HG02759 (cell line): ENCODE data around the gene BBS9.

Experiments used
- ATAC-seq: cut with Tn5 transposase; IDR thresholded peaks from one replicate; pipeline ENCODE4 v1.9.1; 2021; ENCODE audit warnings: mild to moderate bottlenecking, moderate library complexity; ENCODE audit not compliant: unreplicated experiment

Gene BBS9

DNA sequence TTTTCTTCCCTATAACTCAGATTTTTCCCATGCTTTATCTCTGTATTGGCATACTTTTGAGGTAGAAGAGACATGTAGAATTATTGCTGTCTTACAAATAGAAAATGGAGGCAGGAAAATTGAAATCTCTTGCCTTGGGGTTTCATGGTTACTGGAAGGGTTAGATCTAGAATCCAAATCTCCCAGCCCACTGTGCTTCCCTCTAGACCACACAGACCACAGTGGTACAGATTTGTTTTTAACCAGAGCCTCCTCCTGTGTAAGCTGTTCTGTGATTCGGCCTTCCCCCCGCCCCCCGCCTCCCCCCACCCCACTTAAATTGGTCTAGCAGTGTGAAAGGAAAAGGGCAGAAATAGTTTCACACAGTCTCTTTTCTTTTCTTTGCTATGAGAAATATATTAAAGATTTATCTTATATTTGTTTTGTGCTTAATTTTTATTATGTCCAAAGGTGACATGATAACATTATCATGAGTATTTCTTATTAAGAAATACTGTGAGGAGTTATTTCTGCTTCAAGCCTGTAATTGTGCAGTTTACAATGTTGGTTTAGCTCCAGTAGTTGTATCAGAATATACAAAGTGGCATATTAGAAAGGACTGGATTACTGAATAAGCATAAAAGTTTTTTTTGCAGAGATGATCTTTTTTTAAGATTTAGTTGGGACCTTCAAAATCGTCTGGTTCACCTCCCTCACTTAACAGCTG is 407.2 kb downstream of the BBS9 start:
- no peak for ATAC-seq

DNA sequence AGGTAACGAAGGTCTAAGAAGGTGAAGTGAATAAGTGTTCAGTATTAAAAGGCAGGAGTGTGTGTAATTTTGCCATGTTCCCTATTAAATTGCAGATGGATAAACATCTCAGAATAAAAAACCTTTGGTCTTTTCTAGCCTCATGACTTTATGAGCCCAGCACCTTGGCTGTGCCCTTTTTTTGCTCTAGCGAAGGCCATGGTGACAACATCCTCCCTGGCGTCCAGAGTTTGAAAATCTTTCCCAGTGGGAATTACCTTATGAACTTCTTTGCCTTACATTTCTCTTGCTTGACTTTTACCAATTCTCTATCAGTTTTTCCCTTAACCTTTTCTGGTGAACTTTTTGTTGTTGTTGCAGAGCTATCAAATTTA is 407.7 kb downstream of the BBS9 start:
- no peak for ATAC-seq

- no peak for ATAC-seq
Measured at GRCh38 chr7:33539198-33539597, 409.8 kb downstream of the BBS9 start.

DNA sequence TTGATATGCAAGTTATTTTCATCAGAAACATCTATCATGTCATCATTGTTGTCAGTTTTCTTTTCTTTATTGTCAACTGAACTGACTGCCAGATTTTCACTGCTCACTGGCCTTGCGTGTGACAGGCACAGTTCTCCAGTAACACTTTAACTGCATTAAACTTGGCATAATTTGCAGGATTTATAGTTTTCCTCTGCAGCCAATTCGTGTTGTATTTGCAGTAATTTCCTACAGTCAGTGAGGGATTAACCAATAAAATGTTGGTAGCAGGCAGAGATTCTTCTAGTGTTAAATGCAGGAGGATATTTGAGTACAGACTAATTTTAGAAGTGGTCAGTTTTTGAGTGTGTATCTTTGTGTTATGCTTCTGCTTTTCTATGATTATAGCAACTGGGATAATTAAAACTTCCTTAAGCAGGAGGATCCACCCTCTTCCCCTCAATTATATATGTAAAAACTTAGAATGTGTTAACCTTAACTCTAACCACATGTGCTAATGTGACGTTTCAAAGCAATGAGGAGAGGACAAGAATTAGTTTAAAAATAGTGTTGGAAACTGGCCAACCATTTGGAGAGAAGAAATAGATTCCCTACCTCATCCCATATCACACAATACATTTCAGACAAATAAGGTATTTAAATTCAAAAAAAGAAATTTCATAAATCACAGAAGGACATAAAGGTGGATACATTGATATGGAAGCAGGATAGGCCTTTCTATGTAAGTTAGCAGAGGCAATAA is 410.5 kb downstream of the BBS9 start:
- no peak for ATAC-seq

GRCh38 chr7:33547880-33548279 is 418.5 kb downstream of the BBS9 start:
- no peak for ATAC-seq

DNA sequence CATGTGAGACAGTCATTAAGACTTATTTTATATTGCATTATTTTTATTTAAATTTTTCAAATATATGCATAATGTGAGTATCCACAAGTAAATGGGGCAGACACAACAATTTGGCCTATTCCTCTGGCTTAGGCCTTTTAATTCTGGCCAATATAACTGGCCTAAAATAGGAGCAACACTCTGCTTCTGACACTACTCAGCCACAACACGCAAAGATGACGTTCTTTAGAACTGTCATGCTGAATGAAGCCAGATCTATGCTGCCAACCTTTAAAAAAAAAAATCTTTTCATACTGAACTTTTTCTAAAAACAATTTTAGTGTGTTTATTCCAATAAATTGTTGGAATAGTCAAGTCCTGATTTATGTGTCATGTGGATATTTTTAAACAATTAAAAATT is 421.0 kb downstream of the BBS9 start:
- no peak for ATAC-seq

- no peak for ATAC-seq
Measured at GRCh38 chr7:33550979-33551378, 421.6 kb downstream of the BBS9 start.

GRCh38 chr7:33554046-33554445 is 424.7 kb downstream of the BBS9 start:
- ATAC-seq = no peak

DNA sequence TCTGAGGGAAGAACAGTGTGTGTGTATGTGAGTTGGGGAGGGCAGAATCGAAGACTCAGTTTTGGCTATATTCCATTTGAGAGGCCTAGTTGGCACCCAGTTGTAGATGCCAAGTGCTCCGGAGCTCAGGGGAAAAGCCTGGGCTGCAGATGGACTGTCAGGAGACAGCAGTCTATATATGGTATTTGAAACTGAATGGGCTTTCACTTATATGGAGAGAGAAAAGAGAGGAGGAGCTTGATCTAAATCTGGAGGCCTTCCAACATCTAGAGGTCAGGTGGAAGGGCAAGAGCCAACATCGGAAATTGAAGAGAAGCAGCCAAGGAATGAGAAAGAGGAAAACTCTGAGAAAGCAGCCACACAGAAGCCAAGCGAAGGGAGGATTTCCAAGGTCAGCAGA is 425.2 kb downstream of the BBS9 start:
- ATAC-seq = no peak

GRCh38 chr7:33556472-33556871 is 427.1 kb downstream of the BBS9 start:
- no peak for ATAC-seq

GRCh38 chr7:33558549-33559323 is 429.4 kb downstream of the BBS9 start:
- no peak for ATAC-seq

DNA sequence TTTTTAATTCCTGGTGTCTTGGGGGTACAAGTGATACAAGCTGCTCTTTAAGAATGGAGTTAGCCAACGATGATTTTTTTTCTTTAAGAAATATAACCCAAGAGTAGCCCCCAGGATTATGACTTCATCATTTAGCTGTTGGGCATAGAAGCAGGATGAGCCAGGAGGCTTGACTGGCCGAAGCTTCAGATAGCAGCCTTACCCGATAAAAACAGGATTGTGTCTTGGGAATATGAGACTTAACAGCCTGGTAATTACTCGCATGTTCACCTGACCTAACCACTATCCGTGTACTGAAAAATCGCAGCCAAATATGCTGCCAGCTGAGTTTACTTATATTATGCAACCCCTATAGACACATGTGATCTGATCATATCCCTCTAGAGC is 430.0 kb downstream of the BBS9 start:
- no peak for ATAC-seq

- no peak for ATAC-seq
Measured at GRCh38 chr7:33562996-33563395, 433.6 kb downstream of the BBS9 start.

- no peak for ATAC-seq
Measured at GRCh38 chr7:33563651-33564050, 434.3 kb downstream of the BBS9 start.

DNA sequence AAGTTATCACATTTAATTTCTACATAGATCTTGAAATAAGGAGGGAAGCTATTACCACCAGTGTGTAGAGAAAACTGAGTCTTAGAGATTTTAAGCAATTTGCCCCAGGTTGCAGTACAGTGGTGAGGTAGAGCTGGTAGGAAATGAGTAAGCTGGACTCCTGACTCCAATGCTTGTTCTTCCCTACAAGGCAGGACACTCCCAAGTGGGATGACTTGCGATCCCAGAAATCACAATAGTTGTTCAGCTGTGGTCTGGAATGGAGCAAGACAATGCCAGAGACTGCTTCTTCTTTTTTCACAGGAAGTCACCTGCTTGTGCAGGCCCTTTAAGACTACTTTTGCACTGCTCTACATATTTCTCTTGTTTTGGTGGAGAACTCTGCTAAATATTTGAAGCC is 448.8 kb downstream of the BBS9 start:
- ATAC-seq = no peak

GRCh38 chr7:33578881-33579672 is 449.7 kb downstream of the BBS9 start:
- ATAC-seq = no peak

DNA sequence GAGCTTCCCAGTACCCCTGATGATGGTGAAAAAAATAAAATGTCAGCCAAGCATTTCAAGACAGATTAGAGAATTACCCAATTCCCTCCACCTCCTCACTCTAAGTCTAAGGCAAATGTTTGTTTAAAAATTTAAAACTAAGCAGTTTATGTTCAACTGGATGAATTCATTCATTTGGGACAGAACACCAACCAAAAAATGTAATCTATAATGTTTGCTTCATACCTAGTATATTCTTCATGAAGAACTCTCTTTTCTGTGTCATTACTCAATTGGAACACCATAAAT is 450.3 kb downstream of the BBS9 start:
- no peak for ATAC-seq

DNA sequence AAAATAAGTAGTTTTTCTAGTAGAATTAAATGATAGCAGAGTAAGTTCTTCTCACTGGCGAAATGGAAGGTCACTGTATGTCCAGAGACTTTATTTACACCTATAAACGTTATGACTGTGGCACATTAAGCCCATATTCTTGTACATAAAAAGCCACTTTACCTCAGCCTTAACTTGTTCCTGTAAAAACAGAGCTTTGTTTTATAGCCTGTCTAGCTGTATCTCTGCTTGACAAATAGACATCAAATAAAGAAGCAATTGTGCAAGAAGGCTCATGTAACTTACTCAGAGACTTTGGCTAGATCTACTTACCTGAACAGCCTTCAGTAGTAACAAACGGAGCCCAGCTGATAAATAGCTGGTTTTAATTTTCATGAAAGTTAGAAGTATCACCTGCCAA is 451.9 kb downstream of the BBS9 start:
- ATAC-seq = no peak

DNA sequence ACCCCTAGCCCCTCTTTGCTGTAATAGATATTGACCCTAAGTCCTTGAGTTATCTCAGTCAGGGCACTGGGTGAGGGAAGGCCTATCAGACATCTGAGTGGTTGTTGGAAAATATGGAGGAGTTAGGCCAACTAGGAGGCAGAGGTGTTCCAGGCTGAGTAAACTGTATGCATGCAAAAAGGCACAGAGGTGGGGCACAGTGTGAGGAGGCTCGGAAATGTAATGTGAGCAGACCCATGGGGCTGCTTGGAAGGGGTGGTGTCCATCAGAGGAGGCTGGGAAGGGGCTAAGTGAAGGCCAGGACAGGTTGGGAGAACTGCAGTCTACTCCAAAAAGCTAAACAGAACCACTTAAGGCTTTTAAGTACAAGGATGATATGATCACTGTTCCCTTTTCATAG is 452.7 kb downstream of the BBS9 start:
- no peak for ATAC-seq

DNA sequence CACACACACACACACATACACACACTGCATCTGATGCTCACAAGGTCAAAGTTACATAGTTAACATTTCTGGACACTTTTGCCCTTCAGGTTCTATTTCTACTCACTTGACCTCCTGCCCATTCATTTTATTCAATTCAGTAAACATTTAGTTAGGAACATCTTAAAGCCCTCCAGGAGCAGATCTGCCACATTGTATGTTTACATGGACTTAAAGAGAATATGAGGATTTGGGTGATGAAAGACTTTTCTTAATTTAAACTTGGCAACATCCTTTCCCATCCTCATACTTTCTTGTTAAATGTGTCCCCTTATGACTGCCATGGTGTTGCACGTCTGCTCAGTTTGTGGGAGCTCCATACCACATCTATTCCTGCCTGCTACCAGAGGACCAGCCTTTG is 453.2 kb downstream of the BBS9 start:
- ATAC-seq = no peak

GRCh38 chr7:33589911-33590310 is 460.5 kb downstream of the BBS9 start:
- no peak for ATAC-seq
